Measurements from ENCODE around the gene PCMT1. TPM values are rescaled to one million over a fixed set of nuclear protein-coding genes. Genes with fewer than 3 reads are reported as not detected.

Gene PCMT1
- total and polyA plus RNA-seq, 2 of the 4 experiments (the other 2 are of a cell fraction), result 101 to 109 TPM

- no peak overlapping the region for H2BK20ac ChIP-seq (ENCODE audit: low read depth, low read length)
- peaks cover 5% of the 10 kb centered on the region; the same call in 1 of the 2 replicates for H3K36me3 ChIP-seq (ENCODE audit: control insufficient read depth, insufficient read depth, low read length)
- H2BK120ac ChIP-seq (ENCODE audit: low read depth, low read length), result no peak overlapping the region
- no peak overlapping the region for H3K4ac ChIP-seq (ENCODE audit: low read depth, low read length)
- no peak overlapping the region for H3K14ac ChIP-seq (replicated peaks; ENCODE audit: low read depth, low read length)
- BruUV-seq (replicated peaks), result TSS peak; percentile 25
- H4K91ac ChIP-seq (ENCODE audit: insufficient read depth, low read depth, low read length), result no peak overlapping the region
- H3K4me3 ChIP-seq (ENCODE audit: insufficient read depth, low read depth, low read length), result no peak overlapping the region
- peak; percentile 61 for DNase-seq
- 0 out of 2 replicates have a peak, but pooled peaks cover 3% of the 10 kb centered on the region for H3K9me3 ChIP-seq (ENCODE audit: control insufficient read depth, insufficient read depth, low read length)
- H3K56ac ChIP-seq (ENCODE audit: extremely low read depth, insufficient read depth, low read length), result no peak overlapping the region
- no peak overlapping the region for H2BK15ac ChIP-seq (ENCODE audit: low read depth, low read length)
- peaks cover 15 to 30% of the 10 kb centered on the region in 2 experiments for H3K79me1 ChIP-seq (ENCODE audit: low read depth in 1 of 2, low read length in 2 of 2)
- no peak overlapping the region for H3K27ac ChIP-seq (ENCODE audit: insufficient read depth, low read length)
- TF ChIP-seq CTCF (conservative IDR thresholded peaks at IDR 0.05; ENCODE audit: low read depth, low read length) (no peak), CEBPB (IDR thresholded peaks at IDR 0.05; ENCODE audit: low read depth, low read length) (peak; percentile 80)
- no peaks in the 10 kb centered on the region for H4K20me1 ChIP-seq (ENCODE audit: insufficient read depth, low read length)
- no peaks in the 10 kb centered on the region; the same call in 1 of the 2 replicates for H3K9me1 ChIP-seq (ENCODE audit: insufficient read depth, low read length)
- no peak overlapping the region for H3K23ac ChIP-seq (ENCODE audit: low read depth, low read length)
- H2AK9ac ChIP-seq (replicated peaks; ENCODE audit: low read depth, low read length, poor library complexity), result no peak overlapping the region
- ATAC-seq (ENCODE audit: low read depth), result peak; percentile 17; the same call in 1 of the 2 replicates
- H2BK5ac ChIP-seq (ENCODE audit: low read depth, low read length, poor library complexity, severe bottlenecking), result no peak overlapping the region
- H3K4me1 ChIP-seq (ENCODE audit: control insufficient read depth, insufficient read depth, low read length), result no peaks in the 10 kb centered on the region
- no peak overlapping the region for H3K18ac ChIP-seq (ENCODE audit: low read depth, low read length)
- dilution Hi-C loops (cut with HindIII; ENCODE audit: low sequenced_read_pairs, unreplicated experiment), result no loop called here
- H4K8ac ChIP-seq (ENCODE audit: low read depth in 2 of 2, low read length in 2 of 2), result no peak overlapping the region
- H3K9ac ChIP-seq (ENCODE audit: low read depth, low read length), result no peak overlapping the region
- intact Hi-C loops (cut with micrococcal nuclease), result no loop called here
- in situ Hi-C loops (cut with MboI; ENCODE audit: low sequenced_read_pairs), result no loop called here
- no peak overlapping the region for H4K5ac ChIP-seq (ENCODE audit: low read depth, low read length)
- ChIA-PET CTCF (no interaction called here), POLR2A (ENCODE audit: unreplicated experiment) (no interaction called here)
- no peaks in the 10 kb centered on the region for H3K27me3 ChIP-seq (ENCODE audit: control insufficient read depth, insufficient read depth, low read length)
- no peak overlapping the region for H3K4me2 ChIP-seq (ENCODE audit: low read depth, low read length)
- no peak overlapping the region for H2AFZ ChIP-seq (replicated peaks; ENCODE audit: low read length, poor library complexity)
- WGBS, 2 experiments (ENCODE audit: extremely low coverage in 2 of 2, insufficient read length in 1 of 2), result no CpG with 5 or more reads among the region's 3 CpGs
- no peak overlapping the region for H2AK5ac ChIP-seq (ENCODE audit: low read depth, low read length)
Measured at GRCh38 chr6:149766156-149766769, 16.7 kb downstream of the PCMT1 start.
